K562 (cell line): ENCODE measurements around the gene IRF2BP2. TPM values are rescaled to one million over a fixed set of nuclear protein-coding genes. Genes with fewer than 3 reads are reported as not detected.

Experiments
- MGA ChIP-seq: fragments of 450-650 bp; IDR thresholded peaks from 2 replicates; pipeline ENCODE4 v1.6.1; 2016; ENCODE audit warnings: mild to moderate bottlenecking, moderate library complexity
- MYC ChIP-seq, 2 experiments: fragments of 250-450 bp in 1 of 2; sonication (Bioruptor Pico) in 1 of 2; IDR thresholded peaks; 2 replicates each; pipeline versions ENCODE4 v1.5.1 to v1.6.1; 2012 to 2021; ENCODE audit warnings: low read depth in 2 of 2, borderline replicate concordance in 1 of 2, improper control_type of control experiment in 1 of 2, low read length in 1 of 2, mild to moderate bottlenecking in 1 of 2, moderate library complexity in 1 of 2
- NR2C2 ChIP-seq, 2 experiments: fragments of 200-800 bp in 1 of 2; sonication (Bioruptor generic) in 1 of 2; sonication (generic) in 1 of 2; formaldehyde crosslinking in 1 of 2; IDR thresholded peaks; 2 replicates each; pipeline versions ENCODE4 v1.6.1 to v1.8.0; 2016 to 2022; ENCODE audit warnings: mild to moderate bottlenecking in 1 of 2, missing compliant biosample characterization in 1 of 2, missing genetic modification characterization in 1 of 2, missing genetic modification reagents in 1 of 2
- polyA plus RNA-seq, 8 experiments: library from polyadenylated mRNA; depleted of rRNA in 4 of 8; stranded (reverse) in 5 of 8; unstranded in 3 of 8; fragments of >200 nt; fragmentation: Nextera tagmentation in 2 of 8; fragmentation: Illumina TruSeq in 1 of 8; extraction: Ambion mirVana in 2 of 8; extraction: Trizol in 1 of 8; gene quantifications; 2 replicates each; pipeline versions ENCODE4 v1.2.1 to v1.2.3, GENCODE V29; 2011 to 2014; ENCODE audit warnings: inconsistent platforms in 1 of 8, missing spikeins in 1 of 8
- total RNA-seq, 7 experiments: library from RNA; depleted of rRNA in 6 of 7; stranded (reverse); fragments of >200 nt in 6 of 7; fragmentation: Illumina TruSeq in 2 of 7; extraction: Trizol in 2 of 7; gene quantifications; 2 replicates each; pipeline versions ENCODE4 v1.2.1 to v1.2.3, GENCODE V29; 2011 to 2021; ENCODE audit warnings: low replicate concordance in 1 of 7

IRF2BP2 gene
- total and polyA plus RNA-seq, 9 of the 15 experiments (the other 6 are each of a cell fraction or from before 2014, with no cell fraction given): 7.7 to 68.6 (median 22.1) TPM

DNA sequence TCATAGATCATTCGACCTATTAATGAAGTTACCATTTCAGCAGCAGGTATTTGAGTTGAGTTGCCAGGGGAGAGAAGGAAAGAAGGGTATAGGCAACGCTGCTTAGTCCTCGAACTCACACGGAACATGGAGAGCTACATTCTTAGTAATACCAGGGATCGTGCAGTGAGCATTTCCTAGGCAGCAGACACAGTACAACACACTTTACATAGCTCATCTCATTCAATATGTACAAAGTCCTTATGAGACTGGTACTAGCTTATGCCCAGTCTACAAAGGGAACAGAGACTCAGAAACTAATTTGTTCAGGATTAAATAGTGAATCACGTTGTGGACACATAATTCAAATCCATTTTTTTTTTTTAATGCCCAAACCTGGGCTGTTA is 25.6 kb downstream of the IRF2BP2 start (continued):
- 0 out of 2 replicates have a peak, but pooled peaks have one; percentile 0 for TF ChIP-seq MGA
- no peak for TF ChIP-seq MYC (IDR thresholded peaks at IDR 0.05; ENCODE audit: low read depth, low read length)
- 0 out of 2 replicates have a peak, but pooled peaks have one; percentile 13 for TF ChIP-seq MYC (CRISPR knock-in tag; IDR thresholded peaks at IDR 0.05; ENCODE audit: borderline replicate concordance, low read depth)
- TF ChIP-seq NR2C2 (CRISPR knock-in tag; IDR thresholded peaks at IDR 0.05): no peak
- TF ChIP-seq NR2C2 (tag; IDR thresholded peaks at IDR 0.05): 0 out of 2 replicates have a peak, but pooled peaks have one; percentile 37
- TF ChIP-seq, all 486 proteins: peak for 7
